Heart left ventricle (tissue), 13 donors: ENCODE results near the gene KIF26A.

Experiments
- CTCF ChIP-seq, 12 donors: fragments of 200-600 bp; sonication (generic) in 4 of 12; IDR thresholded peaks; one replicate each; pipeline versions ENCODE4 v1.5.0 to v1.8.0; 2018 to 2022; ENCODE audit warnings: antibody characterized with exemption in 12 of 12, mild to moderate bottlenecking in 5 of 12
- POLR2A ChIP-seq, 2 donors: fragments of 450-650 bp; IDR thresholded peaks; one replicate each; pipeline ENCODE4 v1.6.1; 2017; ENCODE audit warnings: antibody characterized with exemption in 2 of 2, mild to moderate bottlenecking in 2 of 2, moderate library complexity in 2 of 2
- donor health status: ischemic (EF 13 %, LVEDD 7.1; RV severe dilation, severe dysfunction).
- donor health status: DM: no; HTN: yes; CAD: no.
- donor health status: DM: no; HTN: no; CAD: no.
- donor health status: ischemic (EF 25% LVEDD 6.9; RV normal size, moderate dysfunction).
- donor health status: ischemic (EF 25% LVEDD 5.7; RV mildly dilated, moderate dysfunction).
- donor health status: ischemic (EF 35%, LVEDD 5.7; RV mildly dilated, moderate dysfunction).
- donor health status: nonischemic (EF 11% LVEDD 7.7; RV severe dilation, severe dysfunction).
- donor health status: DM: yes; HTN: yes; CAD: no.
- donor health status: PGD.
- donor health status: ischemic (EF 29% LVEDD 5.4; RV normal size, mild dysfunction).
- donor health status: nonischemic (EF 23%, LVEDD 6.1; RV moderate dilation, normal function).

- TF ChIP-seq POLR2A (IDR thresholded peaks at IDR 0.05) (no peak), CTCF (IDR thresholded peaks at IDR 0.05) (no peak)
These were observed 7.6 kb downstream of the KIF26A start for GRCh38 chr14:104145826-104146601.
